ENCODE results near the gene ACD.

ACD gene

DNA sequence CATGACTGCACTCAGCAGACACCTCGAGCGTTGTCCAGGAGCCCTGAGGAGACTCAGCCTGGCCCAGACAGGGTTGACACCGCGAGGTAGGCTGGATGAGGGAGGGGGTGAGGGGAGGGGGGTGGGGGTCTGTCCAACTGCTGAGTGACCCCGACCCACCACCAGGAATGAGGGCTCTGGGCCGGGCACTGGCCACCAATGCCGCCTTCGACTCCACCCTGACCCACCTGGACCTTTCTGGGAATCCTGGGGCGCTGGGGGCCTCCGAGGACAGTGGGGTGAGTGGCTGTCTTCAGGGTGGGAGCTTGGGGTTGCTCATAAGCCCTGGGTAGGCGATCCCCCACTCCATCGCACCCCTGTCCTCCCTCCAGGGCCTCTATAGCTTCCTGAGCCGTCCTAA lies 12.4 kb downstream of the ACD start:
- DNase-seq (ENCODE audit: low read depth in 2 of 2) = no peak

DNA sequence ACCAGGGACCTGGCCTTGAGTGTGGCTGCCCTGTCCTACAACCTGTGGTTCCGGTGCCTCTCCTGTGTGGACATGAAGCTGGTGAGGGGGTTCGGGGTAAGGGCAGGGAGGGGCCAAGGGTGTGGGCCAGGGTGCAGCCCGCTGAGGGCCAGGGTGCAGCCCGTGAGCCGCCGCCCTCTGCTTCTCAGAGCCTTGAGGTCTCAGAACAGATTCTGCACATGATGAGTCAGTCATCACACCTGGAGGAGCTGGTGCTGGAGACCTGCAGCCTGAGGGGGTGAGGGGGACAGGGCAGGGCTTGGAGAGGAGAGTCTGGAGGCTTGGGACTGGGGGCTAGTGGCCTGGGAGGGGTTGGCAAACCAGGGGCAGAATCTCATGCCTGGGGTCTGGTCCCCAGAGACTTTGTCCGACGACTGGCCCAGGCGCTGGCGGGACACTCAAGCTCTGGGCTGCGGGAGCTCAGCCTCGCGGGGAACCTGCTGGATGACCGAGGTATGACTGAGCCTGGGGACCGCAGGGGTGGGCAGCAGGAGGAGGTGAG lies 12.9 kb downstream of the ACD start:
- no peak for DNase-seq (ENCODE audit: low read depth in 2 of 2)

DNA sequence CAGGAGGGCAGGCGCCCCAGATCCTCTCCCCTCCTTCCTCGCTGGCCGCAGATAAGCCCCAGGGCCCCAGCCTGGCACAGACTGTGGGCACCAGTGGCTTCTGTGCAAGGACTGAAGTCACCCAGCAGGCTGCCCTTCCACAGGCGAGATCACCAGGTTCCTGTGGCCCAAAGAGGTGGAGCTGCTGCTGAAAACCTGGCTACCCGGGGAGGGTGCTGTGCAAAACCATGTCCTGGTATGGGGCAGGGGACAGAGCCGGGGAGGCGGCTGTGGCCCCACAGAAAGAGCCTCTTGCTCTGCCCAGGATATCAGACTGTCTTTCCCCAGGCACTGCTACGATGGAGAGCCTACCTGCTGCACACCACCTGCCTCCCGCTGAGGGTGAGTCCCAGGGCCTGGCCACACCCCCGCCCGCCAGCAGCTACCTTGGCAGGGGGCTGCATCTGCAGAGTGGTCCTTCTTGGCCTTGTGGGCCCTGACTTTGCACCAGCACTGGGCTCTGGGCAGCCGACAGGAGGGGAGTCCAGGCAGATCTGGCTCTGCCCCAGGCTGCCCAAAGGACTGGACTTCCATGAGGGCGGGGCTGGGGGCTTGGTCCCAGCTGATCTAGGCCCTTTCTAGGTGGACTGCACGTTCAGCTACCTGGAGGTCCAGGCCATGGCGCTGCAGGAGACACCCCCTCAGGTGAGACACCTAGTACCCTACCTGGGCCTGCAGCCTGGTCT lies 14.5 kb downstream of the ACD start:
- no peak for DNase-seq (ENCODE audit: low read depth in 2 of 2)

DNA sequence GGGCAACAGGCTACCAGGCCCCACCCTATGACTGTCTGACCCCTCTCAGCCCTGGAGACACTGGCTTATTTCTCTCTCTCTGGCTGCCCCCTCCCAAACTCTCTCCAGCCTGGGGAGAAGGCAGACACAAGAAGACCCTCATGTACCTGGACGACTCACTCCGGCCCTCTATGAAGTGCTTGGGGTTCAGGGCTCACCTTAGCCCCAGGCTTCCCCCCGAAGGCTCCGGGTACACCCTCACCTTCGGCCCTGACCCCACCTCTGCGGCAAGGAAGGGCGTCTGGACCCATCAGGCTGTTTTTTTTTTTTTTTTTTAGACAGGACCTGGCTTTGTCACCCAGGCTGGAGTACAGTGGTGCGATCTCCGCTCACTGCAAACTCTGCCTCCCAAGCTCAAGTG lies 16.0 kb downstream of the ACD start:
- no peak for DNase-seq (ENCODE audit: low read depth in 2 of 2)

DNA sequence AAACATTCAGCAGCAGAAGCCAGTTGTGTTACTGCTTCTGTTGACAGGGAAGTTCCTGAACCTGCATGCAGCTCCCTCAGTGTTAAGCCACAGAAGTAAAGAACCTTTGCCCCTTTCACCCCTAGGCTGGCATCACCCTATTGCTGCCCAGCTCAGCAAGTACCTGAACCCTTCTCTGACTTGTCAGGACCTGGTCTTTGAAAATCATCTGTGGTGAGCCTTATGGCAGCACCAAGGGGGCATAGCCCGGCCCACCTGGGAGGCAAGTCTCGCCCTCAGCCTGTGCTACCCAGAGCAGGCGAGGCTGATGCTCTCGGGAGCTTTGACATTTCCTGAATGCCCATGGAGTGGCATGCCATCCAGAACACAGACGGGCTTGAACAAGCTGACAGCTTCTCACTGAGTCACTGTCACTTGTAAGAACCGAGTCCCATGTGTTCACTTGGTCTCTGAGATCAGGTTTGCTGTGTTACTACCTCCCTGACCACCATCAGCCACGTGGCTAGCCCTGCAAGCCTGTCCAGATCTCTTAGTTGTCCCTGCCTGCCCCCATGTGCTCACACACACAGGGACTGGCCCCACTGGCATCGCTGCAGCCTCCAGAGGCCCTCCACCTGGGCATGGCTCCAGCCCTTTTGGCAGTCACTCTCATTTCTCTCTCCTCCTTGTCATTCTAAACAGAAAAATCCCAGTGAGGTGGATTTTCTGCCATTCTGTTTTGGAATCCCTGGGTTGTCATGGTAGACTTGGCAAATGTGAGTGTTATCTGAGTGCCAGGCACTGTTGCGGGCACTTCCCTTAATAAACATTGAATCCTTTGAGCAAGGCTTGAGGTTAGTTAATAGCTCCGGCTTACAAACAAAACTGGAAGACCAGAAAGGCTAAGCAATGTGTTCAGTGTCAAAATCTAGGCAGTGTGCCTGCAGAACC lies 18.0 kb downstream of the ACD start:
- no peak for DNase-seq (ENCODE audit: low read depth in 2 of 2)

DNA sequence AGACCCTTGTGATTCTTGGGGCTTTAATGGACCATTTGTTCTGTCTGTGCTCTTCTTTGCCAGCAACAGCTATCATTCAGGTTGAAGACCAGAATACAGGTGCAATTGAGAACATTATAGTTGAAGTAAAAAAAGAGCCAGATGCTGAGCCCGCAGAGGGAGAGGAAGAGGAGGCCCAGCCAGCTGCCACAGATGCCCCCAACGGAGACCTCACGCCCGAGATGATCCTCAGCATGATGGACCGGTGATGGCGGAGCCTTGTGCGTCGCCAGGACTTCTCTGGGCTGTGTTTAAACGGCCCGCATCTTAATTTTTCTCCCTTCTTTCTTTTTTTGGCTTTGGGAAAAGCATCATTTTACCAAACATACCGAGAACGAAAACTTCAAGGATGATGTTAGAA lies 22.4 kb downstream of the ACD start:
- no peak for DNase-seq (ENCODE audit: low read depth in 2 of 2)

DNA sequence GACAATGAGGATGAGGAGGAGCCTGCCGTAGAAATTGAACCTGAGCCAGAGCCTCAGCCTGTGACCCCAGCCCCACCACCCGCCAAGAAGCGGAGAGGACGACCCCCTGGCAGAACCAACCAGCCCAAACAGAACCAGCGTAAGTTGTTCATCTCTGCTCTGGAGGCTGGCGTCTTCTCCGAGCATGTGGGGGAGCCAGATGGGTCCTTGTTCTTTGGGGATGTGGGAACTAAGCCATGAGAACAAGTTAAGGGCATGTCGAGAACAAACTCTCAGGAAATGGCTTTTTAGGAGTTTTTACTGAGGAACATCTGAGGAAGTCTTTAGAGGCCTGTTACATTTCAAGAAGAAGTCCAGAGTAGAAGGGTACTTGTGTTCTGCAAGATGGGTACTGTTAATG lies 23.3 kb downstream of the ACD start:
- DNase-seq (ENCODE audit: low read depth in 2 of 2) = no peak

DNA sequence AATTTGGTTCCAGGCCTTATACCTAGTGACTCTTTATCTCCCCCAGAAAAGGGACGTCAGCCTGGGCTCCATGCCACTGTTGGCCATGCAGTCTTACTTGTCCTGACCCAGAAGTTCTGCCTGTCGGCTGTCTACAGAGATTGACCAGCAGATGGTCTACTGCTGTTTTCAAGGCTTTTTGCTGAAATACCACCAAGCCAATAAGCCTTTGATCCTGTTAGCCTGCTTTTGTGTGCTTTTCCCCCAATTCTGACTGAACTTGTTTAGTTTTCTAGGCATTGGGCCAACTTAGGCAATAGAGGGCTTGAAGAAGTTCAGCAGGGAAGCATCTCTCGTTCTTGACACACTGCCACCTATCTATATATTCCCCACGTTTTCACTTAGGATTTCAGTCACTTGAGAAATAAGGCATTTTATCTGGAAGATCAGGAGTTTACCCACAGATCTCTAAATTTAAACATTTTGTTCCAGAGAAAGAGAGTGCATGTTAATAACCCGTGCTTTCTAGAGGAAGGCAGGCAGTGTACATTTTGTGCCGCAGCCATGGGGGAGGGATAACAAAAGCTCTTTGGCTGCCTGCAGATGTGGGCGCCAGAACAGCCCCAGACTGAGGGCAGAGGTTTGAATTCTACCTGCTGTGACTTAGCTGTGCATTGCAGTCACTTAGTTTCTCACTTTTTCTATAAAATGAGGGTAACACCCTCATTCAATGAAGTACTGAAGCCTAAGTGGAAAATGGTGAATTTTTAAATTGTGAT lies 27.5 kb downstream of the ACD start:
- no peak for DNase-seq (ENCODE audit: low read depth in 2 of 2)

DNA sequence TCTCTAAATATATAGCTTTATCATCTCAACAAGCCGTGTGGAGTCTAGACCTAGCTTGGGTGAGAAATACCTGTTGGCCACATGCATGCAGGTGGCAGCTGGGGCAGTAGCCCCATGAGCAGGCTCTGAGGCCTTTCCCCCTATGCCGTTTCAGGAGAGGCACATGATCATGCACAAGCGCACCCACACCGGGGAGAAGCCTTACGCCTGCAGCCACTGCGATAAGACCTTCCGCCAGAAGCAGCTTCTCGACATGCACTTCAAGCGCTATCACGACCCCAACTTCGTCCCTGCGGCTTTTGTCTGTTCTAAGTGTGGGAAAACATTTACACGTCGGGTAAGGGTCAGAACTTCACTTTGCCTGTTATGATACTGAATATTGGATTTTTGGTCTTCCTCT lies 31.8 kb downstream of the ACD start:
- no peak for DNase-seq (ENCODE audit: low read depth in 2 of 2)

DNA sequence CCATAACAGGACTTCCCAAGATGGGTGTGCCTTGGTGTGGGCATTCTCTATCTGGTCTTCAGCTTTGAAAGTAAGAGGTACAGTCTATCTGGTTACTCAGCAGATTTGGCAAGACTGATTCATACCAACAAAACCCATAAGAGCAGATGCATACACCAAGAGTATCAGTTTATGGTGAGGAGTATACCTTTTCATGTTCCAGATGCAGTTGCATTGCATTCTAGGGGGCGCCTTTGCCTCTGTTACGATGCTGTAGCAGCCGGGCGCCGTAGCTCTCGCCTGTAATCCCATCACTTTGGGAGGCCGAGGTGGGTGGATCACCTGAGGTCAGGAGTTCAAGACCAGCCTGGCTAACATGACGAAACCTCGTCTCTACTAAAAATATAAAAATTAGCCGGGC lies 46.3 kb downstream of the ACD start:
- DNase-seq (ENCODE audit: low read depth in 2 of 2) = no peak

DNA sequence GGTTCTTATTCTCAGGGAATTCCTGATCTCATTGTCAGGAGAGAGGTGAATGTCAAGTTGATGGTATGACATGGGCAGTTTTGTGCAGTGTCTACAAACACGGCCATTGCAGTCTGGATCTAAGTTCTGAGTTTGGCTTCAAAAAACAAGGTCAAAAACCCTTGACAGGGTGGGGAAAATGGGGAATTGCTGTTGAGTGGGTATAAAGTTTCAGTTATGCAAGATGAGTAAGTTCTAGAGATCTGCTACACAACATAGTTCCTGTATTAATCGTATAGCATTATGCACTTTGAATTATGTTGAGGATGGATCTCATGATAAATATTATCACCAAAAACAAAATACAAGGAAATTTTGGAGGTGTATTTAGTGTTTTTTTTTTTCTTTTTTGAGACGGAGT lies 51.7 kb downstream of the ACD start:
- no peak for DNase-seq (ENCODE audit: low read depth in 2 of 2)
